Peyer's patch (tissue), 4 donors: ENCODE data around the gene TNRC6A.

Experiments used
- CTCF ChIP-seq, 6 experiments: fragments of 450-650 bp in 4 of 6; fragments of 200-600 bp in 2 of 6; sonication (generic) in 1 of 6; IDR thresholded peaks; one replicate each; pipeline ENCODE4 v1.5.1; 2017 to 2019; ENCODE audit warnings: antibody characterized with exemption in 6 of 6, mild to moderate bottlenecking in 3 of 6, moderate library complexity in 1 of 6
- POLR2A ChIP-seq, 2 donors: fragments of 450-650 bp; IDR thresholded peaks; one replicate each; pipeline ENCODE4 v1.5.1; 2017; ENCODE audit warnings: antibody characterized with exemption in 2 of 2, mild to moderate bottlenecking in 2 of 2, moderate library complexity in 2 of 2

GRCh38 chr16:24745391-24745790 is 15.9 kb downstream of the TNRC6A start:
- TF ChIP-seq CTCF (IDR thresholded peaks at IDR 0.05) (no peak), POLR2A (IDR thresholded peaks at IDR 0.05) (no peak)
